Measurements from ENCODE around the gene RPS6KA5. TPM values are rescaled to one million over a fixed set of nuclear protein-coding genes. Genes with fewer than 3 reads are reported as not detected.

RPS6KA5 gene
- total RNA-seq, 2 donors from 2014 or later: 15.2 to 19.2 TPM

GRCh38 chr14:90900476-90901083 lies 159.9 kb downstream of the RPS6KA5 start:
- intact Hi-C loops (cut with DNase I): loop anchor here (10.0 kb wide), 1 partner anchor 384 kb away; no protein-coding TSS in a partner anchor
- H3K4me3 ChIP-seq: no peak overlapping the region
- H3K36me3 ChIP-seq: no peaks in the 10 kb centered on the region
- no peak for DNase-seq
- H3K9me3 ChIP-seq: no peaks in the 10 kb centered on the region
- TF ChIP-seq CTCF (IDR thresholded peaks at IDR 0.05): no peak
- H3K27ac ChIP-seq: no peak overlapping the region
- H3K9ac ChIP-seq (ENCODE audit: low read depth in 2 of 2, low read length in 2 of 2): no peak overlapping the region
- H3K27me3 ChIP-seq: no peaks in the 10 kb centered on the region
- no peaks in the 10 kb centered on the region for H3K4me1 ChIP-seq

- no peak for DNase-seq
- no peaks in the 10 kb centered on the region for H3K9me3 ChIP-seq
- intact Hi-C loops (cut with DNase I): no loop called here
- no peaks in the 10 kb centered on the region for H3K27me3 ChIP-seq
- no peak overlapping the region for H3K27ac ChIP-seq
- no peak overlapping the region for H3K9ac ChIP-seq (ENCODE audit: low read depth in 2 of 2, low read length in 2 of 2)
- TF ChIP-seq CTCF (IDR thresholded peaks at IDR 0.05): no peak
- no peak overlapping the region for H3K4me3 ChIP-seq
- H3K36me3 ChIP-seq: no peaks in the 10 kb centered on the region
- H3K4me1 ChIP-seq: no peaks in the 10 kb centered on the region
These were observed 163.4 kb downstream of the RPS6KA5 start for GRCh38 chr14:90897022-90897421.

GRCh38 chr14:90894241-90894640 lies 166.2 kb downstream of the RPS6KA5 start:
- intact Hi-C loops (cut with DNase I): no loop called here
- no peak for TF ChIP-seq CTCF (IDR thresholded peaks at IDR 0.05)
- Histone ChIP-seq H3K4me1 (no peaks in the 10 kb centered on the region), H3K27ac (no peak overlapping the region), H3K27me3 (no peaks in the 10 kb centered on the region), H3K4me3 (no peak overlapping the region), H3K36me3 (no peaks in the 10 kb centered on the region), H3K9ac (ENCODE audit: low read depth in 2 of 2, low read length in 2 of 2) (no peak overlapping the region), H3K9me3 (no peaks in the 10 kb centered on the region)
- no peak for DNase-seq

GRCh38 chr14:90893510-90893909 lies 166.9 kb downstream of the RPS6KA5 start:
- intact Hi-C loops (cut with DNase I): no loop called here
- H3K27ac ChIP-seq: no peak overlapping the region
- no peak for TF ChIP-seq CTCF (IDR thresholded peaks at IDR 0.05)

GRCh38 chr14:90892970-90893369 lies 167.5 kb downstream of the RPS6KA5 start:
- no peak overlapping the region for H3K27ac ChIP-seq
- intact Hi-C loops (cut with DNase I): no loop called here
- no peaks in the 10 kb centered on the region for H3K36me3 ChIP-seq
- no peak for TF ChIP-seq CTCF (IDR thresholded peaks at IDR 0.05)
- H3K27me3 ChIP-seq: no peaks in the 10 kb centered on the region
- H3K9me3 ChIP-seq: no peaks in the 10 kb centered on the region
- H3K4me3 ChIP-seq: no peak overlapping the region
- H3K4me1 ChIP-seq: no peaks in the 10 kb centered on the region
- no peak for DNase-seq
- no peak overlapping the region for H3K9ac ChIP-seq (ENCODE audit: low read depth in 2 of 2, low read length in 2 of 2)

More at GRCh38 chr14:90893510-90893909, 166.9 kb downstream of the RPS6KA5 start:
- Histone ChIP-seq H3K4me1 (no peaks in the 10 kb centered on the region), H3K9ac (ENCODE audit: low read depth in 2 of 2, low read length in 2 of 2) (no peak overlapping the region), H3K36me3 (no peaks in the 10 kb centered on the region), H3K9me3 (no peaks in the 10 kb centered on the region), H3K4me3 (no peak overlapping the region), H3K27me3 (no peaks in the 10 kb centered on the region)
- no peak for DNase-seq

Measured in colonic mucosa (tissue), 4 donors.